HepG2 (cell line): ENCODE measurements around the gene TMEM269. TPM values are rescaled to one million over a fixed set of nuclear protein-coding genes. Genes with fewer than 3 reads are reported as not detected.

Experiments
- ARHGAP35 ChIP-seq: sonication (generic); formaldehyde crosslinking; IDR thresholded peaks from 2 replicates; pipeline ENCODE4 v1.9.0; 2022; ENCODE audit warnings: mild to moderate bottlenecking, inconsistent platforms, moderate library complexity, missing genetic modification reagents, borderline replicate concordance
- ASH2L ChIP-seq: fragments of 300-600, 200-600 bp; sonication (generic); IDR thresholded peaks from 2 replicates; pipeline ENCODE4 v1.7.0; 2017; ENCODE audit warnings: low read depth, mild to moderate bottlenecking, moderate library complexity, mixed read lengths, low read length; ENCODE audit not compliant: insufficient read length
- ATAD3A ChIP-seq: sonication (generic); formaldehyde crosslinking; IDR thresholded peaks from 2 replicates; pipeline ENCODE4 v1.4.0; 2020; ENCODE audit warnings: missing genetic modification reagents
- ATM ChIP-seq: fragments of 450-650 bp; IDR thresholded peaks from 2 replicates; pipeline ENCODE4 v1.7.1; 2017; ENCODE audit warnings: mild to moderate bottlenecking, borderline replicate concordance
- BHLHE40 ChIP-seq: IDR thresholded peaks from 2 replicates; pipeline ENCODE4 v1.6.1; 2011; ENCODE audit warnings: low read length, improper control_type of control experiment
- ELF4 ChIP-seq: sonication (generic); formaldehyde crosslinking; IDR thresholded peaks from 2 replicates; pipeline ENCODE4 v1.5.0; 2020; ENCODE audit warnings: missing genetic modification reagents, mild to moderate bottlenecking, moderate library complexity, borderline replicate concordance
- FOXJ3 ChIP-seq: sonication (generic); formaldehyde crosslinking; IDR thresholded peaks from 2 replicates; pipeline ENCODE4 v1.4.0; 2020; ENCODE audit warnings: missing genetic modification reagents, mild to moderate bottlenecking, borderline replicate concordance
- HDAC2 ChIP-seq: sonication (generic); formaldehyde crosslinking; IDR thresholded peaks from 2 replicates; pipeline ENCODE4 v1.4.0; 2020; ENCODE audit warnings: missing genetic modification reagents
- KDM5A ChIP-seq: fragments of 200-600 bp; sonication (generic); IDR thresholded peaks from 2 replicates; pipeline ENCODE4 v1.7.0; 2018; ENCODE audit warnings: antibody characterized with exemption, mild to moderate bottlenecking, low read length, borderline replicate concordance
- MED13 ChIP-seq: sonication (generic); formaldehyde crosslinking; IDR thresholded peaks from 2 replicates; pipeline ENCODE4 v1.5.0; 2020; ENCODE audit warnings: missing genetic modification reagents
- POLR2AphosphoS5 ChIP-seq: IDR thresholded peaks from 2 replicates; pipeline ENCODE4 v1.6.1; 2012; ENCODE audit warnings: low read depth, low read length
- RARA ChIP-seq: IDR thresholded peaks from 2 replicates; pipeline ENCODE4 v1.6.1; 2016; ENCODE audit warnings: missing genetic modification reagents, missing compliant biosample characterization
- SMAD1 ChIP-seq: sonication (generic); formaldehyde crosslinking; IDR thresholded peaks from 2 replicates; pipeline ENCODE4 v1.4.0; 2020; ENCODE audit warnings: missing genetic modification reagents, low read depth, mild to moderate bottlenecking, borderline replicate concordance
- SMAD9 ChIP-seq: sonication (generic); formaldehyde crosslinking; IDR thresholded peaks from 2 replicates; pipeline ENCODE4 v1.5.1; 2020; ENCODE audit warnings: mild to moderate bottlenecking, missing genetic modification reagents
- U2AF1 ChIP-seq: fragments of 200-400 bp; formaldehyde crosslinking; optimal IDR thresholded peaks from 2 replicates; pipeline ENCODE3; 2017; ENCODE audit warnings: mild to moderate bottlenecking, low read depth, low read length
- ZEB1 ChIP-seq: IDR thresholded peaks from 2 replicates; pipeline ENCODE4 v1.6.1; 2012; ENCODE audit warnings: mild to moderate bottlenecking, low read depth, inconsistent platforms; ENCODE audit not compliant: insufficient replicate concordance
- ZNF484 ChIP-seq: sonication (generic); formaldehyde crosslinking; IDR thresholded peaks from 2 replicates; pipeline ENCODE4 v1.5.1; 2020; ENCODE audit warnings: mild to moderate bottlenecking, low read depth, missing genetic modification reagents, borderline replicate concordance
- ZNF496 ChIP-seq: sonication (generic); formaldehyde crosslinking; IDR thresholded peaks from 2 replicates; pipeline ENCODE4 v1.8.1; 2023; ENCODE audit warnings: mild to moderate bottlenecking, moderate library complexity, missing genetic modification reagents; ENCODE audit not compliant: insufficient replicate concordance
- ZNF546 ChIP-seq: sonication (generic); formaldehyde crosslinking; conservative IDR thresholded peaks from 2 replicates; pipeline ENCODE4 v1.8.1; 2023; ENCODE audit warnings: mild to moderate bottlenecking, missing genetic modification reagents
- ZNF713 ChIP-seq: sonication (generic); formaldehyde crosslinking; IDR thresholded peaks from 2 replicates; pipeline ENCODE4 v1.4.0; 2020; ENCODE audit warnings: mild to moderate bottlenecking, missing genetic modification reagents
- ZNF768 ChIP-seq: sonication (generic); formaldehyde crosslinking; IDR thresholded peaks from 2 replicates; pipeline ENCODE4 v1.4.0; 2020; ENCODE audit warnings: missing genetic modification reagents
- ZNF780A ChIP-seq: sonication (generic); formaldehyde crosslinking; IDR thresholded peaks from 2 replicates; pipeline ENCODE4 v1.8.0; 2022; ENCODE audit warnings: mild to moderate bottlenecking, missing genetic modification reagents, moderate library complexity
- ZNF841 ChIP-seq: sonication (generic); formaldehyde crosslinking; IDR thresholded peaks from 2 replicates; pipeline ENCODE4 v1.8.1; 2023; ENCODE audit warnings: missing genetic modification reagents, borderline replicate concordance
- polyA plus RNA-seq, 8 experiments: library from polyadenylated mRNA; depleted of rRNA in 3 of 8; stranded (reverse) in 7 of 8; unstranded in 1 of 8; fragments of >200 nt; fragmentation: Illumina TruSeq in 4 of 8; extraction: Trizol in 4 of 8; gene quantifications; 2 replicates each; pipeline versions ENCODE4 v1.2.1 to v1.2.3, GENCODE V29; 2011 to 2016; ENCODE audit warnings: low read depth in 4 of 8, missing spikeins in 1 of 8, mixed read lengths in 1 of 8; ENCODE audit not compliant: insufficient read depth in 1 of 8
- total RNA-seq, 5 experiments: library from RNA; depleted of rRNA; stranded (reverse); fragments of >200 nt; fragmentation: Illumina TruSeq; extraction: Trizol; gene quantifications; 2 replicates each; pipeline ENCODE4 v1.2.3, GENCODE V29; 2016; ENCODE audit warnings: low read depth in 1 of 5
- TF ChIP-seq, protein P1 (sequence below), 2 experiments: IDR thresholded peaks; 2 replicates each; pipeline ENCODE4 v1.6.1; 2011 to 2012; ENCODE audit warnings: low read length in 2 of 2, borderline replicate concordance in 1 of 2, low read depth in 1 of 2, mild to moderate bottlenecking in 1 of 2, moderate library complexity in 1 of 2
- TF ChIP-seq, protein P2 (sequence below): sonication (generic); formaldehyde crosslinking; conservative IDR thresholded peaks from 2 replicates; pipeline ENCODE4 v1.4.0; 2020; ENCODE audit warnings: missing genetic modification reagents

TMEM269 gene
- total and polyA plus RNA-seq, 2 of the 13 experiments (the other 11 are each of a cell fraction or from before 2014, with no cell fraction given), result 0.15 to 0.21 TPM

DNA sequence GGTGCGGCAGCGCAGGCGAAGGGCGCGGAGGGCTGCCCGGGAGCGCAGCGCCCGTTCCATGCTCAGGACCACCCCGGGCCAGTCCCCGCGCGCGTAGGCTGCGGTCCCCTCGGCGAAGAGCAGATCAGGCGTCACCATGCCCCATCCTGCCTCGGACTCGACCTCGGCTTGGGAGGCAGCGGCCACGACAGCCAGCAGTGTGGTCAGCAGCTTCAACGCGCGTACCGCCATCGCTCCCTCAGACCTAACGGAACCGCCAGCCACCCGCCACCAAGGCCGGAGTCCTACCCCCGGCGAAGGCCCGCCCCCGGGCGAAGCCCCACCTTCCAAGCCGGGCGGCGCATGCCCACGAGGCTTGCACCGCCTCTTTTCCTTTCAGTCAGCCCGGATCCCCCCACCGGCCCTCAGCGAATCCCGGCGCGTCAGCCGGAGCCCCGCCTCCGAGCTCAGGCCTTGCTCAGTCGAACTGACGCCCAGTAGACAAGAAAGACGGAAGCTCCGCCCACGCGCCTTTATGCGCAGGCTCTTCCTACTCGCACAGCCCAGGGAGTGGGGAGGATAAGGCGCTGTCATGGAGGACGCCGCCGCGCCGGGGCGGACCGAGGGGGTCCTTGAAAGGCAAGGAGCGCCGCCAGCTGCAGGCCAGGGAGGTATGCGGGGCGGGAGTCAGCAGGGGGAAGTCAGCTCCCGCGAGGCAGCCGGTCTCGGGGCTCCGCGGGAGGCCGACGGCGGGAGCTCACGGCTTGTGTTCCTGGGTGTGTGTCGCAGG, 17.9 kb upstream of the TMEM269 start, which contains the start of the genes C1orf50 and P3H1 (continued):
- TF ChIP-seq, protein P1, sequence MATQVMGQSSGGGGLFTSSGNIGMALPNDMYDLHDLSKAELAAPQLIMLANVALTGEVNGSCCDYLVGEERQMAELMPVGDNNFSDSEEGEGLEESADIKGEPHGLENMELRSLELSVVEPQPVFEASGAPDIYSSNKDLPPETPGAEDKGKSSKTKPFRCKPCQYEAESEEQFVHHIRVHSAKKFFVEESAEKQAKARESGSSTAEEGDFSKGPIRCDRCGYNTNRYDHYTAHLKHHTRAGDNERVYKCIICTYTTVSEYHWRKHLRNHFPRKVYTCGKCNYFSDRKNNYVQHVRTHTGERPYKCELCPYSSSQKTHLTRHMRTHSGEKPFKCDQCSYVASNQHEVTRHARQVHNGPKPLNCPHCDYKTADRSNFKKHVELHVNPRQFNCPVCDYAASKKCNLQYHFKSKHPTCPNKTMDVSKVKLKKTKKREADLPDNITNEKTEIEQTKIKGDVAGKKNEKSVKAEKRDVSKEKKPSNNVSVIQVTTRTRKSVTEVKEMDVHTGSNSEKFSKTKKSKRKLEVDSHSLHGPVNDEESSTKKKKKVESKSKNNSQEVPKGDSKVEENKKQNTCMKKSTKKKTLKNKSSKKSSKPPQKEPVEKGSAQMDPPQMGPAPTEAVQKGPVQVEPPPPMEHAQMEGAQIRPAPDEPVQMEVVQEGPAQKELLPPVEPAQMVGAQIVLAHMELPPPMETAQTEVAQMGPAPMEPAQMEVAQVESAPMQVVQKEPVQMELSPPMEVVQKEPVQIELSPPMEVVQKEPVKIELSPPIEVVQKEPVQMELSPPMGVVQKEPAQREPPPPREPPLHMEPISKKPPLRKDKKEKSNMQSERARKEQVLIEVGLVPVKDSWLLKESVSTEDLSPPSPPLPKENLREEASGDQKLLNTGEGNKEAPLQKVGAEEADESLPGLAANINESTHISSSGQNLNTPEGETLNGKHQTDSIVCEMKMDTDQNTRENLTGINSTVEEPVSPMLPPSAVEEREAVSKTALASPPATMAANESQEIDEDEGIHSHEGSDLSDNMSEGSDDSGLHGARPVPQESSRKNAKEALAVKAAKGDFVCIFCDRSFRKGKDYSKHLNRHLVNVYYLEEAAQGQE (IDR thresholded peaks at IDR 0.05; ENCODE audit: borderline replicate concordance in 1 of 2, low read depth in 1 of 2, low read length in 2 of 2), result 0 out of 4 replicates have a peak, but pooled peaks of 1 of the 2 experiments have one; percentile 8
- TF ChIP-seq ZNF768 (no peak), SMAD1 (CRISPR knock-in tag) (no peak), SMAD9 (CRISPR knock-in tag) (no peak), ZNF484 (CRISPR knock-in tag) (no peak), ARHGAP35 (peak; percentile 19; the same call in 1 of the 2 replicates), ZNF713 (CRISPR knock-in tag) (0 out of 2 replicates have a peak, but pooled peaks have one; percentile 74), RARA (CRISPR knock-in tag) (0 out of 2 replicates have a peak, but pooled peaks have one; percentile 12), ZNF780A (CRISPR knock-in tag) (no peak), ATM (no peak), U2AF1 (no peak), ZNF546 (CRISPR knock-in tag) (peak; percentile 97), ASH2L (peak; percentile 82), FOXJ3 (CRISPR knock-in tag) (peak; percentile 49; the same call in 1 of the 2 replicates), ZNF496 (CRISPR knock-in tag) (no peak), ELF4 (CRISPR knock-in tag) (no peak; the same call in 1 of the 2 replicates), ZNF841 (no peak), POLR2AphosphoS5 (peak; percentile 93), KDM5A (peak; percentile 42; the same call in 1 of the 2 replicates), MED13 (CRISPR knock-in tag) (peak; percentile 61; the same call in 1 of the 2 replicates), ATAD3A (CRISPR knock-in tag) (no peak), HDAC2 (CRISPR knock-in tag) (no peak; the same call in 1 of the 2 replicates), ZEB1 (no peak), BHLHE40 (peak; percentile 9; the same call in 1 of the 2 replicates)
- TF ChIP-seq, protein P2, sequence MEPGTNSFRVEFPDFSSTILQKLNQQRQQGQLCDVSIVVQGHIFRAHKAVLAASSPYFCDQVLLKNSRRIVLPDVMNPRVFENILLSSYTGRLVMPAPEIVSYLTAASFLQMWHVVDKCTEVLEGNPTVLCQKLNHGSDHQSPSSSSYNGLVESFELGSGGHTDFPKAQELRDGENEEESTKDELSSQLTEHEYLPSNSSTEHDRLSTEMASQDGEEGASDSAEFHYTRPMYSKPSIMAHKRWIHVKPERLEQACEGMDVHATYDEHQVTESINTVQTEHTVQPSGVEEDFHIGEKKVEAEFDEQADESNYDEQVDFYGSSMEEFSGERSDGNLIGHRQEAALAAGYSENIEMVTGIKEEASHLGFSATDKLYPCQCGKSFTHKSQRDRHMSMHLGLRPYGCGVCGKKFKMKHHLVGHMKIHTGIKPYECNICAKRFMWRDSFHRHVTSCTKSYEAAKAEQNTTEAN (CRISPR knock-in tag), result no peak
